ENCODE results near the gene TMEM40. TPM values are rescaled to one million over a fixed set of nuclear protein-coding genes. Genes with fewer than 3 reads are reported as not detected.

Gene TMEM40
- total RNA-seq, 4 donors from 2014 or later = not detected

DNA sequence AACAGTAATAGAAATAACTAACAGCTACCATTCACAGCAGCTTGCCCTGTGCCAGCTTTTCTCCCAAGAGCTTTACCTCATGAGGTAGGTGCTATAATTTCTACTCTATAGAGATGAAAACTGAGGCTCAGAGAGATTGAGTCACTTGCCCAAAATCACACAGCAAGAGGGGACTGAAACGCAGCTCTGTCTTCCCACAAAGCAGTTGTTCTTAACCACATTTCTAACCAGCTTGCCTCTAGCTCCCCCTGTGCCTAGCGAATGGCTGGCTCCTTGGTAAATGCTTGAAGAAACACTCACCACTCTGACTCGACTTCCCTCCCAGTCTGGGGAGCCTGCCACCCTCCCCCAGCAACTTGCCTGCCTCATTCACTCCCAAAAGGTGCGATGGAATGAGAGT lies 15.6 kb upstream of the TMEM40 start:
- 80 to 81% methylated on average over 3 to 4 of the region's 4 CpGs for WGBS, 2 donors (ENCODE audit: low coverage in 1 of 2)

GRCh38 chr3:12773710-12774086 lies 14.6 kb upstream of the TMEM40 start:
- H3K27me3 ChIP-seq = no peaks in the 10 kb centered on the region
- no peak for DNase-seq
- no peak for TF ChIP-seq POLR2A (IDR thresholded peaks at IDR 0.05)
- no peak for TF ChIP-seq CTCF (IDR thresholded peaks at IDR 0.05)
- TF ChIP-seq POLR2AphosphoS5 (IDR thresholded peaks at IDR 0.05) = no peak
- no peak for TF ChIP-seq EP300 (IDR thresholded peaks at IDR 0.05; ENCODE audit: low read depth)
- WGBS, 2 donors (ENCODE audit: low coverage in 1 of 2) = 100% methylated on average over 1 of the region's 1 CpG; no CpG with 5 or more reads in 1 of the 2 donors
- intact Hi-C loops (cut with DNase I; ENCODE audit: low total_unique reads) = no loop called here
- H3K36me3 ChIP-seq = no peaks in the 10 kb centered on the region
- in situ Hi-C loops (cut with MboI; ENCODE audit: low pct_ligation_motif_present in 1 of 4, low pct_unique_long_range_greater_than_20kb in 1 of 4, low sequenced_read_pairs in 3 of 4) = no loop called here
- no peaks in the 10 kb centered on the region for H3K4me1 ChIP-seq
- no peak overlapping the region for H3K4me3 ChIP-seq
- no peaks in the 10 kb centered on the region for H3K9me3 ChIP-seq
- no peak overlapping the region for H3K27ac ChIP-seq

More for the DNA sequence above, 15.6 kb upstream of the TMEM40 start:
- TF ChIP-seq CTCF (IDR thresholded peaks at IDR 0.05) = no peak
- TF ChIP-seq POLR2AphosphoS5 (IDR thresholded peaks at IDR 0.05) = no peak
- no peak for TF ChIP-seq POLR2A (IDR thresholded peaks at IDR 0.05)
- no peak for TF ChIP-seq EP300 (IDR thresholded peaks at IDR 0.05; ENCODE audit: low read depth)
- no peaks in the 10 kb centered on the region for H3K27me3 ChIP-seq
- no peaks in the 10 kb centered on the region for H3K36me3 ChIP-seq
- in situ Hi-C loops (cut with MboI; ENCODE audit: low pct_ligation_motif_present in 1 of 4, low pct_unique_long_range_greater_than_20kb in 1 of 4, low sequenced_read_pairs in 3 of 4) = no loop called here
- DNase-seq = no peak
- H3K4me3 ChIP-seq = no peak overlapping the region
- intact Hi-C loops (cut with DNase I; ENCODE audit: low total_unique reads) = no loop called here
- no peaks in the 10 kb centered on the region for H3K9me3 ChIP-seq
- no peaks in the 10 kb centered on the region for H3K4me1 ChIP-seq
- H3K27ac ChIP-seq = no peak overlapping the region

DNA sequence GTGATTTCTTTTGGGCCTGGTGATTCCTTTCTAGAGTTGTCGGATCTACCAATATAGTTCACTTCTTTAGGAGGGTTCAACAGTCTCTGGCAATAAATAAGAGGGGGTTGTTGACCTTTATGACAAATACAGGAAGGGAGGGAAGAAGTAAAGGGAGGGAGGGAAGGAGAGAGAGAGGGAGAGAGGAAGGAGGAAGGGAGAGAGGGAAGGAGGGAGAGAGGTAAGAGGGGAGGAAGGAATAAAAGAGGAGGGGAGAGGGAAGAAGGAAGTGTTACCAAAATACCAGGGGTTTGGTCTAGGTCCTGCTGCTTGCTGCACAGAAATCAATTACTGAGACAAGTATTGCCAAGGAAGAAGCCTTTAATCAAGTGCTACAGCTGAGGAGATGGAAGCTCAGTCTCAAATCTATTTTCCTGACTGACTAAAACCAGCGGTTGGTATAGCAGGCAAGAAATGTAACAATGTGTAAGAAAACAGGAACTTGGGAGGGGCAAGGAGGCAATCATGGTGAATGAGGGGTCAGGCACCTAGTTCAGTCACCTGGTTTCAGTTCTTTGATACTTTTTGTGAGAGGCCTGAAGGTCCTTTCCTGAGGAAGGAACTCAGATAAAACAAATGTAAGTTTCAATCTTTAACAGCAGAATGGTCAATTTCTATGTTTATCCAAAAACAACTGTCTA lies 14.1 kb upstream of the TMEM40 start:
- intact Hi-C loops (cut with DNase I; ENCODE audit: low total_unique reads) = no loop called here
- Histone ChIP-seq H3K4me3 (no peak overlapping the region), H3K27ac (no peak overlapping the region), H3K9me3 (no peaks in the 10 kb centered on the region), H3K36me3 (no peaks in the 10 kb centered on the region), H3K4me1 (no peaks in the 10 kb centered on the region), H3K27me3 (no peaks in the 10 kb centered on the region)
- TF ChIP-seq POLR2AphosphoS5 (IDR thresholded peaks at IDR 0.05) (no peak), EP300 (IDR thresholded peaks at IDR 0.05; ENCODE audit: low read depth) (no peak), CTCF (IDR thresholded peaks at IDR 0.05) (no peak), POLR2A (IDR thresholded peaks at IDR 0.05) (no peak)
- DNase-seq = no peak
- in situ Hi-C loops (cut with MboI; ENCODE audit: low pct_ligation_motif_present in 1 of 4, low pct_unique_long_range_greater_than_20kb in 1 of 4, low sequenced_read_pairs in 3 of 4) = no loop called here
- 65 to 83% methylated on average over 2 of the region's 2 CpGs for WGBS, 2 donors (ENCODE audit: low coverage in 1 of 2)

DNA sequence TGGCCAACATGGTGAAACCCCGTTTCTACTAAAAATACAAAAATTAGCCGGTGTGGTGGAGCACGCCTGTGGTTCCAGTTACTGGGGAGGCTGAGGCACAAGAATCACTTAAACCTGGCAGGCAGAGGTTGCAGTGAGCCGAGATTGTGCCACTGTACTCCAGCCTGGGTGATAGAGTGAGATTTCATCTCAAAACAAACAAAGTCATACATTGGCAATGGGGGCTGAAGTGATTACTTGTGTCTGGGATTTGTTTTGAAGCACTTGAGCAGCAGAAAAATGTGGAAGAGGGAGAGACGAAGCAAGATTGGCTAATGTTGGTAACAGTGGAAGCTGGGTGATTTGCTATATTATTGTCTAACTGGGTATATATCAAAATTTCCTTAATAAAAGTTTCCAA lies 13.4 kb upstream of the TMEM40 start:
- H3K4me1 ChIP-seq = no peaks in the 10 kb centered on the region
- no peak overlapping the region for H3K27ac ChIP-seq
- no peaks in the 10 kb centered on the region for H3K9me3 ChIP-seq
- H3K4me3 ChIP-seq = no peak overlapping the region
- in situ Hi-C loops (cut with MboI; ENCODE audit: low pct_ligation_motif_present in 1 of 4, low pct_unique_long_range_greater_than_20kb in 1 of 4, low sequenced_read_pairs in 3 of 4) (no loop called here), intact Hi-C loops (cut with DNase I; ENCODE audit: low total_unique reads) (no loop called here)
- no peak for TF ChIP-seq EP300 (IDR thresholded peaks at IDR 0.05; ENCODE audit: low read depth)
- no peak for TF ChIP-seq CTCF (IDR thresholded peaks at IDR 0.05)
- TF ChIP-seq POLR2AphosphoS5 (IDR thresholded peaks at IDR 0.05) = no peak
- TF ChIP-seq POLR2A (IDR thresholded peaks at IDR 0.05) = no peak
- H3K36me3 ChIP-seq = no peaks in the 10 kb centered on the region
- 71 to 76% methylated on average over 1 to 5 of the region's 5 CpGs for WGBS, 2 donors (ENCODE audit: low coverage in 1 of 2)
- H3K27me3 ChIP-seq = no peaks in the 10 kb centered on the region
- no peak for DNase-seq
